Activated CD8-positive, alpha-beta T cell treated with anti-CD3 and anti-CD28 coated beads, Interleukin-2, amount 10 ng/mL, durations not matched to agents 7 days and 5 days (primary cell): ENCODE data around the gene PRUNE2. TPM values are rescaled to one million over a fixed set of nuclear protein-coding genes. Genes with fewer than 3 reads are reported as not detected.

ENCODE experiments used
- ATAC-seq: fragments of 150-1000 bp; cut with Tn5 transposase; one replicate; pipeline ENCODE4 v1.10.0; 2021; ENCODE audit warnings: moderate library complexity
- CTCF ChIA-PET: fragments of 350-600 bp; sonication (Branson Sonifier 250); formaldehyde crosslinking; loops from one replicate; lab custom pipeline; 2021; ENCODE audit warnings: antibody characterized with exemption; lab: Charles Lee
- POLR2A ChIA-PET: fragments of 350-600 bp; sonication (Branson Sonifier 250); formaldehyde crosslinking; loops from one replicate; lab custom pipeline; 2021; ENCODE audit warnings: antibody characterized with exemption; lab: Charles Lee
- DNase-seq: peaks from one replicate; pipeline ENCODE4 v3.0.0-alpha.2; 2020
- H3K27ac Mint-ChIP-seq: one replicate; pipeline ENCODE4 v1.8.0; 2021; ENCODE audit warnings: mild to moderate bottlenecking, mixed read lengths
- H3K27me3 Mint-ChIP-seq: one replicate; pipeline ENCODE4 v1.8.0; 2021; ENCODE audit warnings: low read depth, mixed read lengths
- H3K36me3 Mint-ChIP-seq: one replicate; pipeline ENCODE4 v1.8.0; 2021; ENCODE audit warnings: low read depth, mixed read lengths
- H3K4me1 Mint-ChIP-seq: one replicate; pipeline ENCODE4 v1.8.0; 2021; ENCODE audit warnings: low read depth, mixed read lengths
- H3K4me3 Mint-ChIP-seq: one replicate; pipeline ENCODE4 v1.8.0; 2021; ENCODE audit warnings: mild to moderate bottlenecking, mixed read lengths
- H3K9me3 Mint-ChIP-seq: one replicate; pipeline ENCODE4 v1.8.0; 2022; ENCODE audit warnings: mixed read lengths; ENCODE audit not compliant: insufficient read depth
- total RNA-seq, 2 experiments: library from RNA; stranded (reverse); gene quantifications; one replicate each; pipeline ENCODE4 v1.2.3, GENCODE V29; 2021

PRUNE2 gene
- total RNA-seq, 2 experiments from 2014 or later: 0.16 to 0.52 TPM

- H3K4me3 Mint-ChIP-seq: no peak overlapping the region
- ChIA-PET POLR2A (no interaction called here), CTCF (no interaction called here)
- no peaks in the 10 kb centered on the region for H3K4me1 Mint-ChIP-seq
- DNase-seq (no peak), ATAC-seq (no peak)
- H3K9me3 Mint-ChIP-seq: no peaks in the 10 kb centered on the region
- H3K27ac Mint-ChIP-seq: no peak overlapping the region
- no peaks in the 10 kb centered on the region for H3K36me3 Mint-ChIP-seq
- no peaks in the 10 kb centered on the region for H3K27me3 Mint-ChIP-seq
Measured at GRCh38 chr9:76852026-76852425, 53.9 kb downstream of the PRUNE2 start.

GRCh38 chr9:76846297-76846696 is 59.6 kb downstream of the PRUNE2 start:
- ChIA-PET POLR2A (no interaction called here), CTCF (interaction anchor here (0.5 kb wide), 1 partner anchor 11 kb away, joined by 4 read pairs; no protein-coding TSS in a partner anchor)
- H3K9me3 Mint-ChIP-seq: no peaks in the 10 kb centered on the region
- no peak overlapping the region for H3K27ac Mint-ChIP-seq
- H3K4me3 Mint-ChIP-seq: no peak overlapping the region
- peaks cover 7% of the 10 kb centered on the region for H3K27me3 Mint-ChIP-seq
- no peaks in the 10 kb centered on the region for H3K4me1 Mint-ChIP-seq
- no peak for ATAC-seq
- no peaks in the 10 kb centered on the region for H3K36me3 Mint-ChIP-seq
- DNase-seq: no peak

GRCh38 chr9:76845254-76845653 is 60.7 kb downstream of the PRUNE2 start:
- CTCF ChIA-PET: no interaction called here
- DNase-seq (no peak), ATAC-seq (no peak)
- Mint-ChIP-seq H3K4me1 (no peaks in the 10 kb centered on the region), H3K9me3 (no peaks in the 10 kb centered on the region), H3K36me3 (no peaks in the 10 kb centered on the region), H3K4me3 (no peak overlapping the region), H3K27ac (no peak overlapping the region), H3K27me3 (peaks cover 7% of the 10 kb centered on the region)
- POLR2A ChIA-PET: no interaction called here

- POLR2A ChIA-PET: no interaction called here
- peaks cover 3% of the 10 kb centered on the region for H3K27me3 Mint-ChIP-seq
- H3K27ac Mint-ChIP-seq: no peak overlapping the region
- CTCF ChIA-PET: no interaction called here
- DNase-seq (no peak), ATAC-seq (no peak)
- H3K4me1 Mint-ChIP-seq: no peaks in the 10 kb centered on the region
- H3K36me3 Mint-ChIP-seq: no peaks in the 10 kb centered on the region
- no peak overlapping the region for H3K4me3 Mint-ChIP-seq
- no peaks in the 10 kb centered on the region for H3K9me3 Mint-ChIP-seq
Measured at GRCh38 chr9:76835571-76836283, 70.2 kb downstream of the PRUNE2 start.

GRCh38 chr9:76828447-76828846 is 77.5 kb downstream of the PRUNE2 start:
- ChIA-PET POLR2A (no interaction called here), CTCF (no interaction called here)
- no peaks in the 10 kb centered on the region for H3K36me3 Mint-ChIP-seq
- H3K4me1 Mint-ChIP-seq: no peaks in the 10 kb centered on the region
- DNase-seq (no peak), ATAC-seq (no peak)
- H3K9me3 Mint-ChIP-seq: no peaks in the 10 kb centered on the region
- no peak overlapping the region for H3K27ac Mint-ChIP-seq
- H3K27me3 Mint-ChIP-seq: peaks cover 4% of the 10 kb centered on the region
- no peak overlapping the region for H3K4me3 Mint-ChIP-seq

- Mint-ChIP-seq H3K4me1 (no peaks in the 10 kb centered on the region), H3K36me3 (no peaks in the 10 kb centered on the region), H3K27ac (no peak overlapping the region), H3K27me3 (peaks cover 4% of the 10 kb centered on the region), H3K4me3 (no peak overlapping the region), H3K9me3 (no peaks in the 10 kb centered on the region)
- DNase-seq: no peak
- CTCF ChIA-PET: no interaction called here
- POLR2A ChIA-PET: no interaction called here
- ATAC-seq: no peak
Measured at GRCh38 chr9:76827296-76828080, 78.4 kb downstream of the PRUNE2 start.

- Mint-ChIP-seq H3K27ac (no peak overlapping the region), H3K27me3 (peaks cover 2% of the 10 kb centered on the region), H3K4me1 (no peaks in the 10 kb centered on the region), H3K36me3 (no peaks in the 10 kb centered on the region), H3K9me3 (no peaks in the 10 kb centered on the region), H3K4me3 (no peak overlapping the region)
- POLR2A ChIA-PET: no interaction called here
- ATAC-seq (no peak), DNase-seq (no peak)
- CTCF ChIA-PET: interaction anchor here (1.1 kb wide), 1 partner anchor 46 kb away, joined by 3 read pairs; no protein-coding TSS in a partner anchor
Measured at GRCh38 chr9:76820431-76820830, 85.5 kb downstream of the PRUNE2 start.

- no peaks in the 10 kb centered on the region for H3K36me3 Mint-ChIP-seq
- H3K4me3 Mint-ChIP-seq: no peak overlapping the region
- no peaks in the 10 kb centered on the region for H3K4me1 Mint-ChIP-seq
- ChIA-PET POLR2A (no interaction called here), CTCF (no interaction called here)
- no peak for ATAC-seq
- DNase-seq: no peak
- no peaks in the 10 kb centered on the region for H3K9me3 Mint-ChIP-seq
- peaks cover 2% of the 10 kb centered on the region for H3K27me3 Mint-ChIP-seq
- no peak overlapping the region for H3K27ac Mint-ChIP-seq
Measured at GRCh38 chr9:76818271-76818670, 87.6 kb downstream of the PRUNE2 start.

GRCh38 chr9:76817489-76817888 is 88.4 kb downstream of the PRUNE2 start:
- POLR2A ChIA-PET: no interaction called here
- Mint-ChIP-seq H3K9me3 (no peaks in the 10 kb centered on the region), H3K27me3 (peaks cover 2% of the 10 kb centered on the region), H3K4me3 (no peak overlapping the region), H3K4me1 (no peaks in the 10 kb centered on the region), H3K36me3 (no peaks in the 10 kb centered on the region), H3K27ac (no peak overlapping the region)
- DNase-seq (no peak), ATAC-seq (no peak)
- CTCF ChIA-PET: no interaction called here

GRCh38 chr9:76812591-76812990 is 93.3 kb downstream of the PRUNE2 start:
- POLR2A ChIA-PET: no interaction called here
- H3K36me3 Mint-ChIP-seq: no peaks in the 10 kb centered on the region
- H3K27ac Mint-ChIP-seq: no peak overlapping the region
- H3K4me1 Mint-ChIP-seq: no peaks in the 10 kb centered on the region
- H3K27me3 Mint-ChIP-seq: peaks cover 2% of the 10 kb centered on the region
- H3K4me3 Mint-ChIP-seq: no peak overlapping the region
- DNase-seq (no peak), ATAC-seq (no peak)
- H3K9me3 Mint-ChIP-seq: no peaks in the 10 kb centered on the region
- CTCF ChIA-PET: interaction anchor here (2.0 kb wide), 1 partner anchor 339 kb away, joined by 6 read pairs; no protein-coding TSS in a partner anchor

- ChIA-PET CTCF (interaction anchor here (1.0 to 1.9 kb wide), 2 partner anchors 177 to 341 kb away, joined by 5 to 6 read pairs; no protein-coding TSS in a partner anchor), POLR2A (no interaction called here)
- DNase-seq (peak; percentile 38), ATAC-seq (peak; percentile 47)
- Mint-ChIP-seq H3K27me3 (no peaks in the 10 kb centered on the region), H3K9me3 (no peaks in the 10 kb centered on the region), H3K36me3 (no peaks in the 10 kb centered on the region), H3K4me3 (no peak overlapping the region), H3K4me1 (no peaks in the 10 kb centered on the region), H3K27ac (no peak overlapping the region)
Measured at GRCh38 chr9:76810377-76810957, 95.4 kb downstream of the PRUNE2 start.

- Mint-ChIP-seq H3K27me3 (no peaks in the 10 kb centered on the region), H3K4me3 (no peak overlapping the region), H3K36me3 (no peaks in the 10 kb centered on the region), H3K27ac (no peak overlapping the region), H3K9me3 (no peaks in the 10 kb centered on the region), H3K4me1 (no peaks in the 10 kb centered on the region)
- POLR2A ChIA-PET: no interaction called here
- DNase-seq (no peak), ATAC-seq (no peak)
- CTCF ChIA-PET: interaction anchor here (1.9 kb wide), 1 partner anchor 179 kb away, joined by 5 read pairs; no protein-coding TSS in a partner anchor
Measured at GRCh38 chr9:76808636-76809035, 97.3 kb downstream of the PRUNE2 start.
